Karpas-422 (cell line): Measurements from ENCODE around the gene CFDP1. TPM values are rescaled to one million over a fixed set of nuclear protein-coding genes. Genes with fewer than 3 reads are reported as not detected.
"Not testable (repeated sequence)": the region's sequence is repeated elsewhere in the genome, so short reads cannot be mapped to it uniquely, and the experiment has no call there.

Experiments used
- DNase-seq: peaks from one replicate; pipeline ENCODE4 v3.0.0-alpha.2; 2015
- H2AFZ ChIP-seq: fragments of 200-600 bp; sonication (generic); 2 replicates; pipeline ENCODE4 v1.6.1; 2014; ENCODE audit warnings: antibody characterized with exemption, low read length, mixed read lengths
- H3K27ac ChIP-seq: fragments of 200-600 bp; sonication (generic); 2 replicates; pipeline ENCODE4 v1.5.1; 2014; ENCODE audit warnings: mild to moderate bottlenecking, low read length, moderate library complexity
- H3K27me3 ChIP-seq: fragments of 200-600 bp; sonication (generic); 2 replicates; pipeline ENCODE4 v1.6.1; 2014; ENCODE audit warnings: low read length, mixed read lengths
- H3K36me3 ChIP-seq: fragments of 200-600 bp; sonication (generic); 2 replicates; pipeline ENCODE4 v1.6.1; 2014; ENCODE audit warnings: low read length, mixed read lengths; ENCODE audit not compliant: insufficient read depth
- H3K4me1 ChIP-seq: fragments of 200-600 bp; sonication (generic); 2 replicates; pipeline ENCODE4 v1.6.1; 2014; ENCODE audit warnings: mild to moderate bottlenecking, low read length, mixed read lengths
- H3K4me2 ChIP-seq: fragments of 200-600 bp; sonication (generic); 2 replicates; pipeline ENCODE4 v1.6.1; 2014; ENCODE audit warnings: low read length, low read depth, mild to moderate bottlenecking; ENCODE audit not compliant: poor library complexity, severe bottlenecking
- H3K4me3 ChIP-seq: fragments of 200-600 bp; sonication (generic); 2 replicates; pipeline ENCODE4 v1.5.1; 2014; ENCODE audit warnings: mild to moderate bottlenecking, antibody characterized with exemption, low read length, mixed read lengths
- H3K79me2 ChIP-seq: fragments of 200-600 bp; sonication (generic); 2 replicates; pipeline ENCODE4 v1.6.1; 2014; ENCODE audit warnings: mild to moderate bottlenecking, low read length, mixed read lengths
- H3K9ac ChIP-seq: fragments of 200-600 bp; sonication (generic); 2 replicates; pipeline ENCODE4 v1.6.0; 2014; ENCODE audit warnings: low read length
- H3K9me2 ChIP-seq: fragments of 200-600 bp; sonication (generic), shearing (Covaris generic); replicated peaks from 2 replicates; pipeline ENCODE4 v1.6.0; 2014; ENCODE audit warnings: mild to moderate bottlenecking, low read length, moderate library complexity; ENCODE audit not compliant: insufficient read depth
- H3K9me3 ChIP-seq: fragments of 300-700, 200-600 bp; sonication (generic); 2 replicates; pipeline ENCODE4 v1.6.1; 2014; ENCODE audit warnings: low read length, mixed read lengths
- H4K20me1 ChIP-seq: fragments of 200-600 bp; sonication (generic); 2 replicates; pipeline ENCODE4 v1.6.1; 2014; ENCODE audit warnings: mild to moderate bottlenecking, antibody characterized with exemption, low read length, low read depth; ENCODE audit not compliant: insufficient read depth
- total RNA-seq: library from RNA; depleted of rRNA; stranded (reverse); fragments of >200 nt; shearing (Covaris generic); gene quantifications from 2 replicates; pipeline ENCODE4 v1.2.3, GENCODE V29; 2014; ENCODE audit warnings: low replicate concordance

The CFDP1 gene
- total RNA-seq, 1 experiment from 2014 or later: 33.5 TPM

DNA sequence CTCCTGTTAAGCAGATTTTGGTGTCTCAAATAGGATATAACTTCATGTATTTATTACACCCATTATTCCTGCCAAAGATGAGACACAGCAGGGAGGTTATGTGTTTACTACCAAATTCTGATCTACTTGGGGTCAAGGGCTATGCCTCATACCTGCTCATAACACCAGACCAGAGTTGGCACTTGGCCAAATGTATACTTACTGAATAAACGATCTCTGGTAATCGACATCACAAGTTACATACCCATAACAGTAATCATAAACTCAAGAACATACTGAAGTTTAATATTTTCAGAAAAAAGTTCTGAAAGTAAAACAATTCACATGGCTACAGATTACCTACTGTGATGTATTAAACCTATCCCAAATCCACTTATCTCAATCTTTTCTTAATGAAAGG is 28.3 kb upstream of the CFDP1 start:
- Histone ChIP-seq H3K27ac (no peak overlapping the region), H2AFZ (no peak overlapping the region), H3K9me2 (no peaks in the 10 kb centered on the region), H3K4me2 (no peak overlapping the region), H4K20me1 (peaks cover 18% of the 10 kb centered on the region), H3K36me3 (no peaks in the 10 kb centered on the region), H3K9ac (no peak overlapping the region), H3K79me2 (peaks cover 75% of the 10 kb centered on the region), H3K4me3 (no peak overlapping the region), H3K9me3 (no peaks in the 10 kb centered on the region), H3K4me1 (peaks cover 10% of the 10 kb centered on the region), H3K27me3 (no peaks in the 10 kb centered on the region)
- DNase-seq: no peak

DNA sequence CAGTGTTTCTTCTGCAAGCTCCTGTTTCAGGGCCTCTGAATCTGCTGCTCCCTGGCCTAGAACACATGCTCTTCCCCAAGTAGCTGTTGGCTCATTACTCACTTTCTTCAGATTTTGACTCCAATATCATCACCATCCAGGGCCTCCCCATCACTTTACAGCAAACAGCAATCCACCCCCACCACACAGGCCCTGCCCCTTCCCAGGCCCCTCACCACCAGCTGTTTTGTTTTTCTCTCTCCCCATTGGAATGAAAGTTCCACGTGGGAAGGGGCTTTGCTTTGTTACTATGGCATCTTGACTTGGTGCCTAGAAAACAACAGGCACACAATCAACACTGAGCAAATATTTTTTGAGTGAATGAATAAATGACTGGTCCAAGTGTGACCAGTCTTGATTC is 27.1 kb upstream of the CFDP1 start:
- Histone ChIP-seq H3K27me3 (no peaks in the 10 kb centered on the region), H2AFZ (no peak overlapping the region), H3K4me2 (no peak overlapping the region), H4K20me1 (peaks cover 22% of the 10 kb centered on the region), H3K27ac (no peak overlapping the region), H3K9me2 (no peaks in the 10 kb centered on the region), H3K4me3 (no peak overlapping the region), H3K9ac (no peak overlapping the region), H3K9me3 (no peaks in the 10 kb centered on the region), H3K79me2 (peaks cover 87% of the 10 kb centered on the region), H3K4me1 (peaks cover 10% of the 10 kb centered on the region), H3K36me3 (no peaks in the 10 kb centered on the region)
- DNase-seq: no peak

DNA sequence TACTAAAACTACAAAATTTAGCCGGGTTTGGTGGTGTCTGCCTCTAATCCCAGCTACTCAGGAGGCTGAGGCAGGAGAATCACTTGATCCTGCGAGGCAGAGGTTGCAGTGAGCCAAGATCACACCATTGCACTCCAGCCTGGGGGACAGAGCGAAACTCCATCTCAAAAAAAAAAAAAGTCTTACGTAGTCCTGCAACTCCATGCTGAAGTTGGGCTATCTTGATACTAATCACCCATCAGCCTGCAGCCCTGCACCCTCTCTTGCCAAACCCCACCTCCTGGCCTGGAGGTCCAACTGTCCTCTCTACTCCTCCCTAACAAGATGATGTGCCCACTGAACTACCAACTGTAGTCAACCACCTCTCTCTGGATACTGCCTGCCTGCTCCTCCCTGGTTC is 26.4 kb upstream of the CFDP1 start:
- Histone ChIP-seq H2AFZ (no peak overlapping the region), H3K9me2 (no peaks in the 10 kb centered on the region), H3K9ac (no peak overlapping the region), H4K20me1 (peaks cover 22% of the 10 kb centered on the region), H3K4me3 (no peak overlapping the region), H3K27me3 (no peaks in the 10 kb centered on the region), H3K79me2 (peaks cover 94% of the 10 kb centered on the region), H3K9me3 (no peaks in the 10 kb centered on the region), H3K4me1 (peaks cover 12% of the 10 kb centered on the region), H3K36me3 (no peaks in the 10 kb centered on the region), H3K4me2 (no peak overlapping the region), H3K27ac (no peak overlapping the region)
- no peak for DNase-seq

DNA sequence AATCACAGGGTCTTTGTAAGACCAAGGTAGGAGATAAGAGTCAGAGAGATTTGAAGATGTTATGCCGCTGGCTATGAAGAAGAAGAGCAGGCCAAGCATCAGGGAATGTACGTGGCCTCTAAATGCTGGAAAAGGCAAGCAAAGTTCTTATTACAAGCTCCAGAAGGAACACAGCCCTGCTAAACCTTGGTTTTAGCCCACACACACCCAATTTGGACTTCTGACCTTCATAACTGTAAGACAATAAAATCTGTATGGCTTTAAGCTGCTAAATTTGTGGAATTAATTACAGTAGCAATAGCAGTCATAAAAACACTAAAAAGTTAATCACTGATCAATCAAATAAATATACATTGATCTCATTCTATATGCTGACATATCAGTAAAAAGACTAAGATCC is 25.1 kb upstream of the CFDP1 start:
- Histone ChIP-seq H3K9ac (no peak overlapping the region), H3K4me1 (peaks cover 14% of the 10 kb centered on the region)

DNA sequence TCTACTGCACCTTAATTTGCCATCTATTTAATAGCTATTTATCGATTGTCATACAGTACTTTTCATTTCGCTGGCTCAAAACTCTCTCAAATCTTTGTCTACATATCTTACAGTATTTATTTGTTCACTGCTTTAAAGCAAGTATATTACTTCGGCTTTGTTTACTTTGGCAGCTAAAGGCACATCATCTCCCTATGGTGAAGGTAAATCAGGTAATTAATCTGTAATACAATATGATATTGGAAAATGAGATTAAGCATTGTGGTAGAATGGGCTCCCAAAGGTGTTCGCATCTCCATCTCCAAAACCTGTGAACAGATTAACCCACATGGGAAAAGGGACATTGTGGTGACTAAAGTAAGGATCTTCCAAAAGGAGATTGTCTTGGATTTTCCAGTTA is 24.7 kb upstream of the CFDP1 start:
- Histone ChIP-seq H3K4me2 (no peak overlapping the region), H3K79me2 (peaks cover 100% of the 10 kb centered on the region), H3K9me3 (no peaks in the 10 kb centered on the region), H3K4me3 (no peak overlapping the region), H3K27me3 (no peaks in the 10 kb centered on the region), H3K9ac (no peak overlapping the region), H4K20me1 (peaks cover 26% of the 10 kb centered on the region), H2AFZ (no peak overlapping the region), H3K36me3 (no peaks in the 10 kb centered on the region), H3K4me1 (peaks cover 11% of the 10 kb centered on the region), H3K27ac (no peak overlapping the region), H3K9me2 (no peaks in the 10 kb centered on the region)
- no peak for DNase-seq

More for the DNA sequence above, 25.1 kb upstream of the CFDP1 start:
- Histone ChIP-seq H3K79me2 (peaks cover 100% of the 10 kb centered on the region), H3K9me2 (no peaks in the 10 kb centered on the region), H3K4me3 (no peak overlapping the region), H3K9me3 (no peaks in the 10 kb centered on the region), H3K27ac (no peak overlapping the region), H2AFZ (no peak overlapping the region), H3K36me3 (no peaks in the 10 kb centered on the region), H3K27me3 (no peaks in the 10 kb centered on the region), H4K20me1 (peaks cover 25% of the 10 kb centered on the region), H3K4me2 (no peak overlapping the region)
- no peak for DNase-seq

DNA sequence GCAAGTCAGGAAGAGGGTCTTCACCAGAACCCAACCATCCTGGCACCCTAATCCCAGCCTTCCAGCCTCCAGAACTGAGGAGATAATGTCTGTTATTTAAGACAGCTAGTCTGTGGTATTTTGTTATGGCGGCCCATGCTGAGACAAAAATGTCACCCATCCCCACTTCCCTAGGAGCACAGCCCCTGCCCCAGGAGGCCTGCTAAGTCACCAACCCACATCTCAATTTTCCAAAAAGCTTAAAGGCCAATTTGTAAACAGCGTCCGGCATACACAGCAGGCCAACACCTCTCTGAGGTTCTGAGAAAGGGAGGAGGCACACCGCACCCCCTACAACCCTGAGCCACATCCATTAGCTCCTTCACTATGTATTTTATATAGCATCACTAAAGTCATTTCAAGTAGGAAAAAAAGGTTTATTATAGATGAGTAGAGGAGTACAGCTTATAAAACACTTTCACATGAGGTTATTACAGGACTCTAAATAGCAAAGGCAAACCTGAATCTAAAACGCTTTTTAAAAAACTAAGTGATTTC is 24.2 kb upstream of the CFDP1 start:
- Histone ChIP-seq H3K9me3 (no peaks in the 10 kb centered on the region), H4K20me1 (peaks cover 31% of the 10 kb centered on the region), H3K4me1 (peaks cover 6% of the 10 kb centered on the region), H3K27me3 (no peaks in the 10 kb centered on the region), H3K9ac (no peak overlapping the region), H3K36me3 (no peaks in the 10 kb centered on the region), H3K9me2 (no peaks in the 10 kb centered on the region), H3K4me3 (no peak overlapping the region), H3K79me2 (peaks cover 100% of the 10 kb centered on the region), H2AFZ (no peak overlapping the region), H3K27ac (no peak overlapping the region), H3K4me2 (no peak overlapping the region)
- DNase-seq: no peak

DNA sequence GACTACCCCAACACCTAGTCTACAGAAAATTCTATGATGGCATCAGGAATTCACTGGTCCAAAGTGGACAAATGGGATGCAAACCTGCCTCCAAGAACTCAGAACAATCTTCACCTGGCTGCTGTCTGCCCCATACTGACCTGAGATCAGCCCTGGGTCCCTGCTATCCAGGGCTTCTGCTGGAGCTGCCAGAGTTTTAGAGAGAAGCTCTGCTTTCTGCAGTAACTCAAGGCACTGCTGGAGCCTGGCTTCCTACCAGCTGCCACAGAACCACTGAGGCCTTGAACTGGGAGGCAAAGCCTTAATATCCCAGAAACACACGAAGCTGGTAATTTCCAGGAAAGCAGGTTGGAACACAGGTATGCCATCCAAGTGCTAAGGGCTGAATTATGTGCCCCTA is 23.7 kb upstream of the CFDP1 start:
- H4K20me1 ChIP-seq: peaks cover 31% of the 10 kb centered on the region
- H2AFZ ChIP-seq: no peak overlapping the region
- H3K9me3 ChIP-seq: no peaks in the 10 kb centered on the region
- no peak overlapping the region for H3K27ac ChIP-seq
- no peaks in the 10 kb centered on the region for H3K36me3 ChIP-seq
- no peaks in the 10 kb centered on the region for H3K27me3 ChIP-seq
- no peaks in the 10 kb centered on the region for H3K9me2 ChIP-seq
- no peak for DNase-seq
- 0 out of 2 replicates have a peak, but pooled peaks cover 3% of the 10 kb centered on the region for H3K4me1 ChIP-seq
- no peak overlapping the region for H3K4me2 ChIP-seq
- no peak overlapping the region for H3K4me3 ChIP-seq
- H3K9ac ChIP-seq: no peak overlapping the region
- peaks cover 98% of the 10 kb centered on the region for H3K79me2 ChIP-seq

DNA sequence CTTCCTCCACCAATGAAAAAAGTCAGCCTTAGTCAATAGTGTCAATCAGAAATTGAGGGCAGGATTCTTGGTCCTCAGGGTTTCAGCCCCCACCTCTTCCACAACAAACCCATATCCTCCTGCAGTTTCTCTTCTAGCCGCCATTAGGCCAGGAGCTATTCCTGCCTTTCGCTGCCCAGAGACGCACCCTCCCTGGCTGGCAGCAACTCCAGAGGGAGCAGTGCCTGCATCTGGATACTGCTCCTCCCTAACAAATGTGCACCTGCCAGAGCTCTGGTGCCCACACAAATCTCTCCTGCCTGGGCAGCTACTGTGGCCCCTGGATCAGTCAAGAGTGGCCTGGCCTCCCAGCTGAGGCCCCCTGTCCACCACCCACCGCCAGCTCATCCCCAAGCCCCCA is 23.2 kb upstream of the CFDP1 start:
- peaks cover 31% of the 10 kb centered on the region for H4K20me1 ChIP-seq
- H3K9me3 ChIP-seq, H2AFZ ChIP-seq, H3K27me3 ChIP-seq, H3K9ac ChIP-seq, H3K27ac ChIP-seq, H3K4me3 ChIP-seq, H3K36me3 ChIP-seq, DNase-seq, H3K4me1 ChIP-seq, H3K4me2 ChIP-seq, H3K9me2 ChIP-seq: not testable (repeated sequence)
- peaks cover 95% of the 10 kb centered on the region for H3K79me2 ChIP-seq

DNA sequence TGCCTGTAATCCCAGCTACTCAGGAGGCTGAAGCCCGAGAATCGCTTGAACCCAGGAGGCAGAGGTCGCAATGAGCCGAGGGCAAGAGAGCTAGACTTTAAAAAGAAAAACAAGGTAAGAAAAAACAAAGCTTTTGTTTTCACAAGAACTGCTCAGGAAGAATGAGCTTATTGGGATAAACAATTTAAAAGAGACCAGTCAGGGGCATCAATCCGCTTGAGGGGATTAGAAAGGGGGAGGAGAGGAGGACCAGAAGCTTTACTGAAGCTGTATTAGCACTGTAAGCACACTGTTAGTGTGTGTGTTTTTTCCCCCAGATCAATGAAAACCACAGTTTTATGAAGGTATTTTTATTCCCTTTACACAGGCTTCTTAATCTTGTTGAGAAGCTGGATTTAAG is 22.4 kb upstream of the CFDP1 start:
- H4K20me1 ChIP-seq: peaks cover 31% of the 10 kb centered on the region
- no peak overlapping the region for H3K27ac ChIP-seq
- no peaks in the 10 kb centered on the region for H3K9me2 ChIP-seq
- no peaks in the 10 kb centered on the region for H3K36me3 ChIP-seq
- DNase-seq: no peak
- H3K4me3 ChIP-seq: no peak overlapping the region
- H2AFZ ChIP-seq: no peak overlapping the region
- H3K9ac ChIP-seq: no peak overlapping the region
- peaks cover 95% of the 10 kb centered on the region for H3K79me2 ChIP-seq
- H3K4me1 ChIP-seq: 0 out of 2 replicates have a peak, but pooled peaks cover 3% of the 10 kb centered on the region
- H3K4me2 ChIP-seq: no peak overlapping the region
- H3K27me3 ChIP-seq: no peaks in the 10 kb centered on the region
- no peaks in the 10 kb centered on the region for H3K9me3 ChIP-seq
